GM23338 (cell line): ENCODE results near the gene TAF4B. TPM values are rescaled to one million over a fixed set of nuclear protein-coding genes. Genes with fewer than 3 reads are reported as not detected.

Experiments
- ATAC-seq: fragments of 200-7000 bp; cut with Tn5 transposase; 3 replicates; pipeline ENCODE4 v1.9.1; 2020
- DNase-seq: peaks from one replicate; pipeline ENCODE4 v3.0.0-alpha.2; 2015; ENCODE audit warnings: low spot score
- H2AFZ ChIP-seq: fragments of 200-600 bp; sonication (generic); 2 replicates; pipeline ENCODE4 v1.8.0; 2016; ENCODE audit warnings: antibody characterized with exemption, mild to moderate bottlenecking, moderate library complexity
- H3F3A ChIP-seq: fragments of 200-600 bp; sonication (generic); replicated peaks from 2 replicates; pipeline ENCODE4 v1.8.0; 2017; ENCODE audit warnings: antibody characterized with exemption, mixed run types, low read depth
- H3K27ac ChIP-seq: fragments of 200-600 bp; sonication (generic); 2 replicates; pipeline ENCODE4 v1.6.1; 2016; ENCODE audit warnings: low read depth
- H3K27me3 ChIP-seq: fragments of 200-600 bp; sonication (generic); 2 replicates; pipeline ENCODE4 v1.8.0; 2016; ENCODE audit warnings: mild to moderate bottlenecking, mixed run types, moderate library complexity; ENCODE audit not compliant: insufficient read depth
- H3K36me3 ChIP-seq: fragments of 200-600 bp; sonication (generic); 2 replicates; pipeline ENCODE4 v1.8.0; 2016; ENCODE audit warnings: mild to moderate bottlenecking; ENCODE audit not compliant: insufficient read depth
- H3K4me1 ChIP-seq: fragments of 200-600 bp; sonication (generic); 2 replicates; pipeline ENCODE4 v1.8.0; 2016; ENCODE audit warnings: mild to moderate bottlenecking, moderate library complexity; ENCODE audit not compliant: insufficient read depth
- H3K4me2 ChIP-seq: fragments of 200-600 bp; sonication (generic); 2 replicates; pipeline ENCODE4 v1.7.1; 2017; ENCODE audit warnings: mixed run types
- H3K4me3 ChIP-seq: fragments of 200-600 bp; sonication (generic); 2 replicates; pipeline ENCODE4 v1.6.1; 2016; ENCODE audit warnings: mixed run types
- H3K79me2 ChIP-seq: fragments of 200-600 bp; sonication (generic); replicated peaks from 2 replicates; pipeline ENCODE4 v1.8.0; 2017; ENCODE audit warnings: mild to moderate bottlenecking; ENCODE audit not compliant: insufficient read depth
- H3K9me2 ChIP-seq: fragments of 200-600 bp; sonication (generic); 2 replicates; pipeline ENCODE4 v1.8.0; 2017; ENCODE audit not compliant: insufficient read depth
- H4K20me1 ChIP-seq: fragments of 200-600 bp; sonication (generic); replicated peaks from 2 replicates; pipeline ENCODE4 v1.8.0; 2017; ENCODE audit warnings: mild to moderate bottlenecking; ENCODE audit not compliant: insufficient read depth
- H3K27ac Mint-ChIP-seq: 2 replicates; pipeline ENCODE4 v1.8.0; 2020; ENCODE audit warnings: inconsistent platforms, mild to moderate bottlenecking, moderate library complexity, mixed read lengths
- H3K27me3 Mint-ChIP-seq: 3 replicates; pipeline ENCODE4 v1.8.0; 2022; ENCODE audit warnings: low read depth, mild to moderate bottlenecking, moderate library complexity, mixed read lengths, inconsistent platforms; ENCODE audit not compliant: insufficient read depth, poor library complexity
- H3K36me3 Mint-ChIP-seq: 3 replicates; pipeline ENCODE4 v1.8.0; 2021; ENCODE audit warnings: low read depth, mild to moderate bottlenecking, inconsistent platforms, moderate library complexity, mixed read lengths
- H3K4me1 Mint-ChIP-seq: 3 replicates; pipeline ENCODE4 v1.8.0; 2020; ENCODE audit warnings: mild to moderate bottlenecking, inconsistent platforms, mixed read lengths
- H3K4me3 Mint-ChIP-seq: 3 replicates; pipeline ENCODE4 v1.8.0; 2021; ENCODE audit warnings: moderate library complexity, mild to moderate bottlenecking, inconsistent platforms, mixed read lengths
- H3K9me3 Mint-ChIP-seq: 3 replicates; pipeline ENCODE4 v1.8.0; 2020; ENCODE audit warnings: moderate library complexity, mild to moderate bottlenecking, inconsistent platforms, mixed read lengths
- CREB1 ChIP-seq: fragments of 250-450 bp; sonication (Bioruptor Pico); IDR thresholded peaks from 2 replicates; pipeline ENCODE4 v1.5.0; 2020; ENCODE audit warnings: low read depth, mild to moderate bottlenecking, moderate library complexity
- EZH2 ChIP-seq: fragments of 200-600 bp; sonication (generic); IDR thresholded peaks from one replicate; pipeline ENCODE4 v1.8.0; 2017; ENCODE audit warnings: antibody characterized with exemption, mild to moderate bottlenecking, low read depth; ENCODE audit not compliant: unreplicated experiment
- EZH2phosphoT487 ChIP-seq: fragments of 200-600 bp; sonication (generic); IDR thresholded peaks from one replicate; pipeline ENCODE4 v1.8.1; 2018; ENCODE audit warnings: antibody characterized with exemption; ENCODE audit not compliant: unreplicated experiment
- JUNB ChIP-seq: IDR thresholded peaks from one replicate; pipeline ENCODE4 v1.6.1; 2016; ENCODE audit warnings: antibody characterized with exemption; ENCODE audit not compliant: unreplicated experiment
- NANOG ChIP-seq: IDR thresholded peaks from 2 replicates; pipeline ENCODE4 v1.6.1; 2016; ENCODE audit warnings: antibody characterized with exemption, borderline replicate concordance
- POLR2AphosphoS5 ChIP-seq: IDR thresholded peaks from 2 replicates; pipeline ENCODE4 v1.6.1; 2016; ENCODE audit warnings: antibody characterized with exemption, low read depth
- STAT1 ChIP-seq: IDR thresholded peaks from one replicate; pipeline ENCODE4 v1.6.1; 2016; ENCODE audit warnings: antibody characterized with exemption; ENCODE audit not compliant: unreplicated experiment
- ZNF114 ChIP-seq: fragments of 250-450 bp; sonication (Bioruptor Pico); IDR thresholded peaks from 2 replicates; pipeline ENCODE4 v1.5.0; 2020; ENCODE audit warnings: mild to moderate bottlenecking, moderate library complexity
- ZNF331 ChIP-seq: fragments of 250-450 bp; sonication (Bioruptor Pico); IDR thresholded peaks from 2 replicates; pipeline ENCODE4 v1.5.0; 2020; ENCODE audit warnings: low read depth, mild to moderate bottlenecking, moderate library complexity
- polyA plus RNA-seq: library from polyadenylated mRNA; unstranded; fragments of >200 nt; fragmentation: Nextera tagmentation; extraction: Ambion mirVana; gene quantifications from 2 replicates; pipeline ENCODE4 v1.2.1, GENCODE V29; 2016
- total RNA-seq: library from RNA; depleted of rRNA; stranded (reverse); fragments of >200 nt; shearing (Covaris generic); gene quantifications from 2 replicates; pipeline ENCODE4 v1.2.3, GENCODE V29; 2014
- TF ChIP-seq, protein P1 (sequence below): IDR thresholded peaks from 2 replicates; pipeline ENCODE4 v1.6.1; 2016; ENCODE audit warnings: antibody characterized with exemption
- TF ChIP-seq, protein P2 (sequence below), 2 experiments: fragments of 200-600 bp in 1 of 2; sonication (generic) in 1 of 2; conservative IDR thresholded peaks; 2 replicates each; pipeline versions ENCODE4 v1.5.1 to v1.6.1; 2016 to 2017; ENCODE audit warnings: antibody characterized with exemption in 2 of 2, low read depth in 2 of 2, mild to moderate bottlenecking in 2 of 2, moderate library complexity in 1 of 2
- TF ChIP-seq, protein P3 (sequence below): IDR thresholded peaks from one replicate; pipeline ENCODE4 v1.6.1; 2018; ENCODE audit warnings: antibody characterized with exemption; ENCODE audit not compliant: unreplicated experiment

TAF4B gene
- total and polyA plus RNA-seq, 2 experiments from 2014 or later = 9.4 to 27.3 TPM

DNA sequence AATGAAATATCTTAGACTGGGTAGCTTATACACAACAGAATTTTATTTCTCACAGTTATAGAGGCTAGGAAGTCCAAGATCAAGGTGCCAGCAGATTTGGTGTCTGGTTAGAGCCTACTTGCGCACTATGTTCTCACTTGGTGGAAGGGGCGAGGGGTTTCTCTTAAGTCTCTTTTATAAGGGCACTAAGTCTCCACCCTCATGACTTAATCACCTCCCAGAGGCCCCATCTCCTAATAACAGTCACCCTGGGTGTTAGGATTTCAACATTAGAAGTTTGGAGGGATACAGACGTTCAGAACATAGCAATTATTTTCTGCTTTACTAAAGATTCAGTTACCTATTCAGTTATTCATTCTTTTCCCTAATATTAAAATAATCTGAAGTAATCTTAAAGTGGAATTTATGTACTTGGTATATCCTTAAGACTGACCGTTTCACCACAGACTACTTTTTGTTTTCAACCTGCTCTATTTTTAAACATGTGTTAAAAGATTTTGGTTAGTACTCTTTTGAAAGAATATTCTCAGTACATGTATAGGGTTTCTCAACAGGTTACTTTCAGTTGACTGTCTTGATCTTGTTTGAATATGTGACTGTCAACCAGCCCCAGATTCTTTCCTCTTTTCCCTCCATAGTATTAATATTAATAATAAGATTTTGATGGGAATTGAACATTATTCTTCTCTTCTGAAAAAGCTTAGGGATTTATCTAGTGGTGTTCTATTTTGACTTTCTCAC is 130.0 kb downstream of the TAF4B start:
- TF ChIP-seq POLR2AphosphoS5 (no peak), STAT1 (no peak), CREB1 (CRISPR knock-in tag) (no peak)
- TF ChIP-seq, protein P1, sequence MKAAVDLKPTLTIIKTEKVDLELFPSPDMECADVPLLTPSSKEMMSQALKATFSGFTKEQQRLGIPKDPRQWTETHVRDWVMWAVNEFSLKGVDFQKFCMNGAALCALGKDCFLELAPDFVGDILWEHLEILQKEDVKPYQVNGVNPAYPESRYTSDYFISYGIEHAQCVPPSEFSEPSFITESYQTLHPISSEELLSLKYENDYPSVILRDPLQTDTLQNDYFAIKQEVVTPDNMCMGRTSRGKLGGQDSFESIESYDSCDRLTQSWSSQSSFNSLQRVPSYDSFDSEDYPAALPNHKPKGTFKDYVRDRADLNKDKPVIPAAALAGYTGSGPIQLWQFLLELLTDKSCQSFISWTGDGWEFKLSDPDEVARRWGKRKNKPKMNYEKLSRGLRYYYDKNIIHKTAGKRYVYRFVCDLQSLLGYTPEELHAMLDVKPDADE = no peak
- no peak for ATAC-seq
- no peaks in the 10 kb centered on the region for H3K79me2 ChIP-seq

DNA sequence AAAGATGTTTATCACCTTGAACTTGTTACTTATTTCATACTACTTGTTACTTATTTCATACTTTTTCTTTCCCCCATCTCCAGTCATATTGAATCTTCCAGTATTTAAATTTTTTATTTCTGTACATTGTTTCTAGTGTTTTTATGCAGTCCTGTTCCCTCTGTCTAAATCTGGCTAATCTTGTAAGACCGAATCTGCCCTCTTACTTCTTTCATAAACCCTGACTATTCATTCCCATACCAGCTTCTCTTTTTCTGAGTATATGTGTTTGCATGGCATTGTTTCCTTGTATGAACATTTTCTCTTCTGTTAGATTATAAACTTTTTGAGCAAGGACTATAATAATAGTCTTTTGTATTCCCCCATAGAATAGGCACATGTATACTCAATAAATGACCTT is 131.7 kb downstream of the TAF4B start:
- no peaks in the 10 kb centered on the region for H3K9me2 ChIP-seq
- H3K4me1 ChIP-seq = no peaks in the 10 kb centered on the region
- ATAC-seq = no peak
- Mint-ChIP-seq H3K27me3 (peaks cover 1% of the 10 kb centered on the region), H3K4me1 (no peaks in the 10 kb centered on the region; the same call in 1 of the 3 replicates), H3K36me3 (peaks cover 13% of the 10 kb centered on the region), H3K4me3 (no peak overlapping the region), H3K9me3 (no peaks in the 10 kb centered on the region), H3K27ac (no peak overlapping the region)
- H3K27ac ChIP-seq = no peak overlapping the region
- no peak overlapping the region for H3K4me3 ChIP-seq
- no peaks in the 10 kb centered on the region for H3F3A ChIP-seq
- no peaks in the 10 kb centered on the region for H3K27me3 ChIP-seq
- H2AFZ ChIP-seq = no peak overlapping the region
- no peak overlapping the region for H3K4me2 ChIP-seq
- H3K79me2 ChIP-seq = no peaks in the 10 kb centered on the region
- H4K20me1 ChIP-seq = no peaks in the 10 kb centered on the region
- DNase-seq = no peak
- no peaks in the 10 kb centered on the region for H3K36me3 ChIP-seq
- TF ChIP-seq, protein P1 = no peak
- TF ChIP-seq ZNF331 (CRISPR knock-in tag) = no peak
- TF ChIP-seq, protein P2, sequence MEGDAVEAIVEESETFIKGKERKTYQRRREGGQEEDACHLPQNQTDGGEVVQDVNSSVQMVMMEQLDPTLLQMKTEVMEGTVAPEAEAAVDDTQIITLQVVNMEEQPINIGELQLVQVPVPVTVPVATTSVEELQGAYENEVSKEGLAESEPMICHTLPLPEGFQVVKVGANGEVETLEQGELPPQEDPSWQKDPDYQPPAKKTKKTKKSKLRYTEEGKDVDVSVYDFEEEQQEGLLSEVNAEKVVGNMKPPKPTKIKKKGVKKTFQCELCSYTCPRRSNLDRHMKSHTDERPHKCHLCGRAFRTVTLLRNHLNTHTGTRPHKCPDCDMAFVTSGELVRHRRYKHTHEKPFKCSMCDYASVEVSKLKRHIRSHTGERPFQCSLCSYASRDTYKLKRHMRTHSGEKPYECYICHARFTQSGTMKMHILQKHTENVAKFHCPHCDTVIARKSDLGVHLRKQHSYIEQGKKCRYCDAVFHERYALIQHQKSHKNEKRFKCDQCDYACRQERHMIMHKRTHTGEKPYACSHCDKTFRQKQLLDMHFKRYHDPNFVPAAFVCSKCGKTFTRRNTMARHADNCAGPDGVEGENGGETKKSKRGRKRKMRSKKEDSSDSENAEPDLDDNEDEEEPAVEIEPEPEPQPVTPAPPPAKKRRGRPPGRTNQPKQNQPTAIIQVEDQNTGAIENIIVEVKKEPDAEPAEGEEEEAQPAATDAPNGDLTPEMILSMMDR (conservative IDR thresholded peaks at IDR 0.05; ENCODE audit: low read depth in 2 of 2) = no peak
- no peak for TF ChIP-seq POLR2AphosphoS5
- no peak for TF ChIP-seq EZH2phosphoT487
- TF ChIP-seq, protein P3, sequence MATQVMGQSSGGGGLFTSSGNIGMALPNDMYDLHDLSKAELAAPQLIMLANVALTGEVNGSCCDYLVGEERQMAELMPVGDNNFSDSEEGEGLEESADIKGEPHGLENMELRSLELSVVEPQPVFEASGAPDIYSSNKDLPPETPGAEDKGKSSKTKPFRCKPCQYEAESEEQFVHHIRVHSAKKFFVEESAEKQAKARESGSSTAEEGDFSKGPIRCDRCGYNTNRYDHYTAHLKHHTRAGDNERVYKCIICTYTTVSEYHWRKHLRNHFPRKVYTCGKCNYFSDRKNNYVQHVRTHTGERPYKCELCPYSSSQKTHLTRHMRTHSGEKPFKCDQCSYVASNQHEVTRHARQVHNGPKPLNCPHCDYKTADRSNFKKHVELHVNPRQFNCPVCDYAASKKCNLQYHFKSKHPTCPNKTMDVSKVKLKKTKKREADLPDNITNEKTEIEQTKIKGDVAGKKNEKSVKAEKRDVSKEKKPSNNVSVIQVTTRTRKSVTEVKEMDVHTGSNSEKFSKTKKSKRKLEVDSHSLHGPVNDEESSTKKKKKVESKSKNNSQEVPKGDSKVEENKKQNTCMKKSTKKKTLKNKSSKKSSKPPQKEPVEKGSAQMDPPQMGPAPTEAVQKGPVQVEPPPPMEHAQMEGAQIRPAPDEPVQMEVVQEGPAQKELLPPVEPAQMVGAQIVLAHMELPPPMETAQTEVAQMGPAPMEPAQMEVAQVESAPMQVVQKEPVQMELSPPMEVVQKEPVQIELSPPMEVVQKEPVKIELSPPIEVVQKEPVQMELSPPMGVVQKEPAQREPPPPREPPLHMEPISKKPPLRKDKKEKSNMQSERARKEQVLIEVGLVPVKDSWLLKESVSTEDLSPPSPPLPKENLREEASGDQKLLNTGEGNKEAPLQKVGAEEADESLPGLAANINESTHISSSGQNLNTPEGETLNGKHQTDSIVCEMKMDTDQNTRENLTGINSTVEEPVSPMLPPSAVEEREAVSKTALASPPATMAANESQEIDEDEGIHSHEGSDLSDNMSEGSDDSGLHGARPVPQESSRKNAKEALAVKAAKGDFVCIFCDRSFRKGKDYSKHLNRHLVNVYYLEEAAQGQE = no peak
- no peak for TF ChIP-seq NANOG
- TF ChIP-seq CREB1 (CRISPR knock-in tag) = no peak
- no peak for TF ChIP-seq ZNF114
- TF ChIP-seq EZH2 = no peak
- TF ChIP-seq JUNB = no peak
- TF ChIP-seq STAT1 = no peak

More for the DNA sequence above, 130.0 kb downstream of the TAF4B start:
- Mint-ChIP-seq H3K4me3 (no peak overlapping the region), H3K4me1 (no peaks in the 10 kb centered on the region), H3K27ac (no peak overlapping the region), H3K9me3 (no peaks in the 10 kb centered on the region), H3K36me3 (peaks cover 13% of the 10 kb centered on the region), H3K27me3 (peaks cover 1% of the 10 kb centered on the region)
- Histone ChIP-seq H3K4me2 (no peak overlapping the region), H3K4me3 (no peak overlapping the region), H2AFZ (no peak overlapping the region), H4K20me1 (no peaks in the 10 kb centered on the region), H3K9me2 (no peaks in the 10 kb centered on the region), H3F3A (no peaks in the 10 kb centered on the region), H3K36me3 (no peaks in the 10 kb centered on the region), H3K27me3 (no peaks in the 10 kb centered on the region), H3K27ac (no peak overlapping the region), H3K4me1 (no peaks in the 10 kb centered on the region)
- DNase-seq = no peak
